IPS-NIHi11 (cell line): ENCODE measurements around the gene PPP2R5C.

Experiments
- DNase-seq: peaks from one replicate; pipeline ENCODE4 v3.0.0; 2012; ENCODE audit warnings: mixed read lengths, low spot score

PPP2R5C gene

GRCh38 chr14:101950100-101950499, 188.6 kb downstream of the PPP2R5C start:
- DNase-seq: no peak

- DNase-seq: no peak
Measured at GRCh38 chr14:101950516-101951215, 189.2 kb downstream of the PPP2R5C start.

GRCh38 chr14:101953151-101953550, 191.6 kb downstream of the PPP2R5C start:
- DNase-seq: no peak

GRCh38 chr14:101954501-101954900, 193.0 kb downstream of the PPP2R5C start:
- no peak for DNase-seq

- no peak for DNase-seq
Measured at GRCh38 chr14:101955695-101956161, 194.2 kb downstream of the PPP2R5C start.

GRCh38 chr14:101956179-101956885, 194.8 kb downstream of the PPP2R5C start:
- DNase-seq: no peak

- DNase-seq: no peak
Measured at GRCh38 chr14:101957406-101958234, 196.1 kb downstream of the PPP2R5C start.

GRCh38 chr14:101958418-101959180, 197.1 kb downstream of the PPP2R5C start:
- DNase-seq: no peak

GRCh38 chr14:101959277-101959676, 197.8 kb downstream of the PPP2R5C start:
- DNase-seq: no peak

- DNase-seq: peak; percentile 33
Measured at GRCh38 chr14:101960225-101960624, 198.7 kb downstream of the PPP2R5C start.

GRCh38 chr14:101961011-101961721, 199.7 kb downstream of the PPP2R5C start:
- DNase-seq: peak; percentile 74

- no peak for DNase-seq
Measured at GRCh38 chr14:101961746-101962502, 200.4 kb downstream of the PPP2R5C start.

- no peak for DNase-seq
Measured at GRCh38 chr14:101962503-101962874, 201.0 kb downstream of the PPP2R5C start.

GRCh38 chr14:101963052-101963451, 201.5 kb downstream of the PPP2R5C start:
- no peak for DNase-seq

- no peak for DNase-seq
Measured at GRCh38 chr14:101963656-101964296, 202.3 kb downstream of the PPP2R5C start.

GRCh38 chr14:101964297-101965180, 203.0 kb downstream of the PPP2R5C start, which contains the start of gene DYNC1H1:
Gene DYNC1H1 (plus strand): TSS chr14:101964573. CDS start chr14:101964692, 119 bp downstream.
- DNase-seq: peak; percentile 94

GRCh38 chr14:101965181-101965544, 203.7 kb downstream of the PPP2R5C start:
- DNase-seq: peak; percentile 47

GRCh38 chr14:101965770-101966722, 204.5 kb downstream of the PPP2R5C start:
- no peak for DNase-seq
